ENCODE measurements around the gene IMMP2L.
"Not testable (repeated sequence)": the region's sequence is repeated elsewhere in the genome, so short reads cannot be mapped to it uniquely, and the experiment has no call there.

The IMMP2L gene

GRCh38 chr7:111510584-111511378 is 51.5 kb downstream of the IMMP2L start:
- FAIRE-seq (no peak), DNase-seq (ENCODE audit: insufficient read length, low spot score) (no peak)

GRCh38 chr7:111510062-111510461 is 52.2 kb downstream of the IMMP2L start:
- no peak for FAIRE-seq
- DNase-seq (ENCODE audit: insufficient read length, low spot score), result no peak

GRCh38 chr7:111509288-111509687 is 53.0 kb downstream of the IMMP2L start:
- DNase-seq (ENCODE audit: insufficient read length, low spot score) (no peak), FAIRE-seq (no peak)

GRCh38 chr7:111508387-111508786 is 53.9 kb downstream of the IMMP2L start:
- no peak for FAIRE-seq
- DNase-seq (ENCODE audit: insufficient read length, low spot score), result no peak

- not testable (repeated sequence) for DNase-seq (ENCODE audit: insufficient read length, low spot score); FAIRE-seq
Observed at GRCh38 chr7:111505422-111505821, 56.9 kb downstream of the IMMP2L start.

- FAIRE-seq, result not testable (repeated sequence)
Observed at GRCh38 chr7:111501799-111502198, 60.5 kb downstream of the IMMP2L start.

GRCh38 chr7:111499027-111499426 is 63.3 kb downstream of the IMMP2L start:
- no peak for FAIRE-seq
- no peak for DNase-seq (ENCODE audit: insufficient read length, low spot score)

More at GRCh38 chr7:111501799-111502198, 60.5 kb downstream of the IMMP2L start:
- DNase-seq (ENCODE audit: insufficient read length, low spot score), result not testable (repeated sequence)

GRCh38 chr7:111498391-111499007 is 63.8 kb downstream of the IMMP2L start:
- FAIRE-seq (no peak), DNase-seq (ENCODE audit: insufficient read length, low spot score) (no peak)

- FAIRE-seq (no peak), DNase-seq (ENCODE audit: insufficient read length, low spot score) (no peak)
Observed at GRCh38 chr7:111495173-111495810, 67.0 kb downstream of the IMMP2L start.

- no peak for DNase-seq (ENCODE audit: insufficient read length, low spot score)
- no peak for FAIRE-seq
Observed at GRCh38 chr7:111492234-111492633, 70.1 kb downstream of the IMMP2L start.

- FAIRE-seq, result peak; percentile 23
- peak; percentile 3 for DNase-seq (ENCODE audit: insufficient read length, low spot score)
Observed at GRCh38 chr7:111486472-111487142, 75.7 kb downstream of the IMMP2L start.

- DNase-seq (ENCODE audit: insufficient read length, low spot score), result no peak
- FAIRE-seq, result no peak
Observed at GRCh38 chr7:111485701-111486380, 76.5 kb downstream of the IMMP2L start.

GRCh38 chr7:111483078-111483477 is 79.2 kb downstream of the IMMP2L start:
- FAIRE-seq (no peak), DNase-seq (ENCODE audit: insufficient read length, low spot score) (no peak)

GRCh38 chr7:111477462-111478225 is 84.6 kb downstream of the IMMP2L start:
- no peak for DNase-seq (ENCODE audit: insufficient read length, low spot score)
- FAIRE-seq, result no peak

- DNase-seq (ENCODE audit: insufficient read length, low spot score), result no peak
- FAIRE-seq, result no peak
Observed at GRCh38 chr7:111476586-111477293, 85.6 kb downstream of the IMMP2L start.

- DNase-seq (ENCODE audit: insufficient read length, low spot score) (no peak), FAIRE-seq (no peak)
Observed at GRCh38 chr7:111475959-111476358, 86.3 kb downstream of the IMMP2L start.

- DNase-seq (ENCODE audit: insufficient read length, low spot score) (no peak), FAIRE-seq (no peak)
Observed at GRCh38 chr7:111475419-111475748, 86.9 kb downstream of the IMMP2L start.

GRCh38 chr7:111474723-111475418 is 87.4 kb downstream of the IMMP2L start:
- DNase-seq (ENCODE audit: insufficient read length, low spot score) (no peak), FAIRE-seq (no peak)
